ENCODE data around the gene PTPRT. TPM values are rescaled to one million over a fixed set of nuclear protein-coding genes. Genes with fewer than 3 reads are reported as not detected.

The PTPRT gene
- total and polyA plus RNA-seq, 2 of the 4 experiments (the other 2 are of a cell fraction) = not detected

DNA sequence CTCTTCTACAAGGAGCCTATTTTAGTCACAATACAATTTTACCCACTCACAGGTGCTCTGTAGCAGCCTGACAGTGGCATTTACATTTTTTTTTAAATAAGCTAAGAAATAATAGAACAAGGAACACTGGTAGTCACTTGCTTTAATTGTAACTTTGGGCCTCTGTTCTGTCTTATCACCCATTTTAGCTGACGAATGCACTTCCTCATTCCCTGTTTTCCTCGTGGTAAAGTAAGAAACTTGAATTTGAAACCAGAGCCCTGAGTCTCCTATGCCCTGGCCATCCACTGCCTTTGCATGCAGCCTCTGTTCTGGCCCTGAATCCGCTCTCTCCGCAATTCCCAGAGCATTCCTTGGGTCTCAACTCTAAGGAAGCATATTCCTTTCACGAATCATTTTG is 550.6 kb downstream of the PTPRT start:
- H3K4ac ChIP-seq (ENCODE audit: low read depth, low read length) = no peak overlapping the region
- no peaks in the 10 kb centered on the region for H3K79me1 ChIP-seq (ENCODE audit: low read depth in 1 of 2, low read length in 2 of 2)
- POLR2A ChIA-PET (ENCODE audit: unreplicated experiment) = no interaction called here
- BruUV-seq (replicated peaks) = no TSS peak
- no peak overlapping the region for H3K9ac ChIP-seq (ENCODE audit: low read depth, low read length)
- H2BK15ac ChIP-seq (ENCODE audit: low read depth, low read length) = no peak overlapping the region
- no peak overlapping the region for H3K4me3 ChIP-seq (ENCODE audit: insufficient read depth, low read depth, low read length)
- H3K56ac ChIP-seq (ENCODE audit: extremely low read depth, insufficient read depth, low read length) = no peak overlapping the region
- H2BK5ac ChIP-seq (ENCODE audit: low read depth, low read length, poor library complexity, severe bottlenecking) = no peak overlapping the region
- H3K23ac ChIP-seq (ENCODE audit: low read depth, low read length) = no peak overlapping the region
- H3K4me1 ChIP-seq (ENCODE audit: control insufficient read depth, insufficient read depth, low read length) = no peaks in the 10 kb centered on the region
- no peak overlapping the region for H4K8ac ChIP-seq (ENCODE audit: low read depth in 2 of 2, low read length in 2 of 2)
- no peaks in the 10 kb centered on the region for H4K20me1 ChIP-seq (ENCODE audit: insufficient read depth, low read length)
- dilution Hi-C loops (cut with HindIII; ENCODE audit: low sequenced_read_pairs, unreplicated experiment) = no loop called here
- CTCF ChIA-PET = no interaction called here
- no peak overlapping the region for H4K91ac ChIP-seq (ENCODE audit: insufficient read depth, low read depth, low read length)
- DNase-seq = no peak
- no peak overlapping the region for H2BK20ac ChIP-seq (ENCODE audit: low read depth, low read length)
- in situ Hi-C loops (cut with MboI; ENCODE audit: low sequenced_read_pairs) = no loop called here
- no peak overlapping the region for H2AK5ac ChIP-seq (ENCODE audit: low read depth, low read length)
- H3K27ac ChIP-seq (ENCODE audit: insufficient read depth, low read length) = no peak overlapping the region
- no peak overlapping the region for H3K18ac ChIP-seq (ENCODE audit: low read depth, low read length)
- H3K4me2 ChIP-seq (ENCODE audit: low read depth, low read length) = no peak overlapping the region
- no peak for TF ChIP-seq MAZ (IDR thresholded peaks at IDR 0.05; ENCODE audit: borderline replicate concordance, low read depth, low read length)
- no peak for TF ChIP-seq BHLHE40 (IDR thresholded peaks at IDR 0.05; ENCODE audit: low read depth, low read length)
- TF ChIP-seq CHD1 (IDR thresholded peaks at IDR 0.05; ENCODE audit: low read depth, low read length) = no peak
- TF ChIP-seq RCOR1 (IDR thresholded peaks at IDR 0.05; ENCODE audit: insufficient replicate concordance, low read length) = no peak
- no peak for TF ChIP-seq FOS (IDR thresholded peaks at IDR 0.05; ENCODE audit: low read depth, low read length)
- no peak for TF ChIP-seq MXI1 (IDR thresholded peaks at IDR 0.05; ENCODE audit: borderline replicate concordance, low read depth, low read length)
- TF ChIP-seq, protein P1, sequence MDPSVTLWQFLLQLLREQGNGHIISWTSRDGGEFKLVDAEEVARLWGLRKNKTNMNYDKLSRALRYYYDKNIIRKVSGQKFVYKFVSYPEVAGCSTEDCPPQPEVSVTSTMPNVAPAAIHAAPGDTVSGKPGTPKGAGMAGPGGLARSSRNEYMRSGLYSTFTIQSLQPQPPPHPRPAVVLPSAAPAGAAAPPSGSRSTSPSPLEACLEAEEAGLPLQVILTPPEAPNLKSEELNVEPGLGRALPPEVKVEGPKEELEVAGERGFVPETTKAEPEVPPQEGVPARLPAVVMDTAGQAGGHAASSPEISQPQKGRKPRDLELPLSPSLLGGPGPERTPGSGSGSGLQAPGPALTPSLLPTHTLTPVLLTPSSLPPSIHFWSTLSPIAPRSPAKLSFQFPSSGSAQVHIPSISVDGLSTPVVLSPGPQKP (IDR thresholded peaks at IDR 0.05; ENCODE audit: borderline replicate concordance, low read depth, low read length) = no peak
- TF ChIP-seq RFX5 (IDR thresholded peaks at IDR 0.05; ENCODE audit: low read depth, low read length) = no peak
- TF ChIP-seq NFE2L2 (IDR thresholded peaks at IDR 0.05; ENCODE audit: low read depth, low read length) = no peak
- no peak for TF ChIP-seq SMC3 (IDR thresholded peaks at IDR 0.05; ENCODE audit: low read depth, low read length)
- TF ChIP-seq MAFK (IDR thresholded peaks at IDR 0.05; ENCODE audit: low read depth, low read length) = no peak
- TF ChIP-seq, protein P2, sequence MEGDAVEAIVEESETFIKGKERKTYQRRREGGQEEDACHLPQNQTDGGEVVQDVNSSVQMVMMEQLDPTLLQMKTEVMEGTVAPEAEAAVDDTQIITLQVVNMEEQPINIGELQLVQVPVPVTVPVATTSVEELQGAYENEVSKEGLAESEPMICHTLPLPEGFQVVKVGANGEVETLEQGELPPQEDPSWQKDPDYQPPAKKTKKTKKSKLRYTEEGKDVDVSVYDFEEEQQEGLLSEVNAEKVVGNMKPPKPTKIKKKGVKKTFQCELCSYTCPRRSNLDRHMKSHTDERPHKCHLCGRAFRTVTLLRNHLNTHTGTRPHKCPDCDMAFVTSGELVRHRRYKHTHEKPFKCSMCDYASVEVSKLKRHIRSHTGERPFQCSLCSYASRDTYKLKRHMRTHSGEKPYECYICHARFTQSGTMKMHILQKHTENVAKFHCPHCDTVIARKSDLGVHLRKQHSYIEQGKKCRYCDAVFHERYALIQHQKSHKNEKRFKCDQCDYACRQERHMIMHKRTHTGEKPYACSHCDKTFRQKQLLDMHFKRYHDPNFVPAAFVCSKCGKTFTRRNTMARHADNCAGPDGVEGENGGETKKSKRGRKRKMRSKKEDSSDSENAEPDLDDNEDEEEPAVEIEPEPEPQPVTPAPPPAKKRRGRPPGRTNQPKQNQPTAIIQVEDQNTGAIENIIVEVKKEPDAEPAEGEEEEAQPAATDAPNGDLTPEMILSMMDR (conservative IDR thresholded peaks at IDR 0.05; ENCODE audit: low read depth, low read length) = no peak
- TF ChIP-seq, protein P3, sequence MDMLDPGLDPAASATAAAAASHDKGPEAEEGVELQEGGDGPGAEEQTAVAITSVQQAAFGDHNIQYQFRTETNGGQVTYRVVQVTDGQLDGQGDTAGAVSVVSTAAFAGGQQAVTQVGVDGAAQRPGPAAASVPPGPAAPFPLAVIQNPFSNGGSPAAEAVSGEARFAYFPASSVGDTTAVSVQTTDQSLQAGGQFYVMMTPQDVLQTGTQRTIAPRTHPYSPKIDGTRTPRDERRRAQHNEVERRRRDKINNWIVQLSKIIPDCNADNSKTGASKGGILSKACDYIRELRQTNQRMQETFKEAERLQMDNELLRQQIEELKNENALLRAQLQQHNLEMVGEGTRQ (IDR thresholded peaks at IDR 0.05; ENCODE audit: low read depth, low read length) = no peak
- no peak for TF ChIP-seq POLR2A (IDR thresholded peaks at IDR 0.05; ENCODE audit: low read depth, low read length)
- no peak for TF ChIP-seq CEBPB (IDR thresholded peaks at IDR 0.05; ENCODE audit: low read depth, low read length)
- intact Hi-C loops (cut with micrococcal nuclease) = no loop called here
- ATAC-seq (ENCODE audit: low read depth) = no peak
- H3K27me3 ChIP-seq (ENCODE audit: control insufficient read depth, insufficient read depth, low read length) = no peaks in the 10 kb centered on the region
- no peak overlapping the region for H2AK9ac ChIP-seq (replicated peaks; ENCODE audit: low read depth, low read length, poor library complexity)
- no peak overlapping the region for H2AFZ ChIP-seq (replicated peaks; ENCODE audit: low read length, poor library complexity)
- peaks cover 14% of the 10 kb centered on the region for H3K9me3 ChIP-seq (ENCODE audit: control insufficient read depth, insufficient read depth, low read length)
- H2BK120ac ChIP-seq (ENCODE audit: low read depth, low read length) = no peak overlapping the region
- no peaks in the 10 kb centered on the region for H3K9me1 ChIP-seq (ENCODE audit: insufficient read depth, low read length)
- WGBS, 2 experiments (ENCODE audit: extremely low coverage in 2 of 2, insufficient read length in 1 of 2) = 0% methylated on average over 1 of the region's 5 CpGs; no CpG with 5 or more reads in 1 of the 2 experiments
- no peak overlapping the region for H4K5ac ChIP-seq (ENCODE audit: low read depth, low read length)
- H3K36me3 ChIP-seq (ENCODE audit: control insufficient read depth, insufficient read depth, low read length) = no peaks in the 10 kb centered on the region
- H3K14ac ChIP-seq (replicated peaks; ENCODE audit: low read depth, low read length) = no peak overlapping the region

Measured in IMR-90 (cell line).